ENCODE measurements around the gene GLYR1. TPM values are rescaled to one million over a fixed set of nuclear protein-coding genes. Genes with fewer than 3 reads are reported as not detected.

GLYR1 gene
- total and polyA plus RNA-seq, 2 of the 4 experiments (the other 2 are of a cell fraction) = 26.0 to 54.2 TPM

DNA sequence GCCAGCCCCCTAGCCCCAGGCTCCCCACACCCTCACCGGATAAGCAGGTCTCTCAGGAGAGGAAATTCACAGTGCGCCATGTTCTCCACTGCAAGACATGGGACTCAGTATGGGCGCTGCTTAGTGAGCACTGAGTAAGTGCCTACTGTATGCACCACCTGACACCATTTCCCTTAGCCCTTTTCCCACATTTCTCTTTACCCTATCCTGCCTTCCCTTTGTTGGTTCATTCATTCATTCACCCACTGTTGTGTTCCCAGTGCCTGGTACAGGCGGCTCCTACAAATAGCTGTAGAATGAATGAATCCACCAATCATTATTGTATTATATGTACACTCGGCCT, 69.1 kb downstream of the GLYR1 start:
- H2AFZ ChIP-seq (replicated peaks; ENCODE audit: low read length, poor library complexity) = no peak overlapping the region
- H4K8ac ChIP-seq (ENCODE audit: low read depth in 2 of 2, low read length in 2 of 2) = no peak overlapping the region
- intact Hi-C loops (cut with micrococcal nuclease) = no loop called here
- H3K56ac ChIP-seq (ENCODE audit: extremely low read depth, insufficient read depth, low read length) = no peak overlapping the region
- no peaks in the 10 kb centered on the region for H3K36me3 ChIP-seq (ENCODE audit: control insufficient read depth, insufficient read depth, low read length)
- in situ Hi-C loops (cut with MboI; ENCODE audit: low sequenced_read_pairs) = no loop called here
- H3K27me3 ChIP-seq (ENCODE audit: control insufficient read depth, insufficient read depth, low read length) = 0 out of 2 replicates have a peak, but pooled peaks cover 2% of the 10 kb centered on the region
- no peak for DNase-seq
- H3K79me1 ChIP-seq (ENCODE audit: low read depth in 1 of 2, low read length in 2 of 2) = no peaks in the 10 kb centered on the region
- TF ChIP-seq, protein P1, sequence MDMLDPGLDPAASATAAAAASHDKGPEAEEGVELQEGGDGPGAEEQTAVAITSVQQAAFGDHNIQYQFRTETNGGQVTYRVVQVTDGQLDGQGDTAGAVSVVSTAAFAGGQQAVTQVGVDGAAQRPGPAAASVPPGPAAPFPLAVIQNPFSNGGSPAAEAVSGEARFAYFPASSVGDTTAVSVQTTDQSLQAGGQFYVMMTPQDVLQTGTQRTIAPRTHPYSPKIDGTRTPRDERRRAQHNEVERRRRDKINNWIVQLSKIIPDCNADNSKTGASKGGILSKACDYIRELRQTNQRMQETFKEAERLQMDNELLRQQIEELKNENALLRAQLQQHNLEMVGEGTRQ (IDR thresholded peaks at IDR 0.05; ENCODE audit: low read depth, low read length) = no peak
- H3K4ac ChIP-seq (ENCODE audit: low read depth, low read length) = no peak overlapping the region
- no peaks in the 10 kb centered on the region for H4K20me1 ChIP-seq (ENCODE audit: insufficient read depth, low read length)
- POLR2A ChIA-PET (ENCODE audit: unreplicated experiment) = no interaction called here
- H2BK5ac ChIP-seq (ENCODE audit: low read depth, low read length, poor library complexity, severe bottlenecking) = no peak overlapping the region
- no peak overlapping the region for H4K5ac ChIP-seq (ENCODE audit: low read depth, low read length)
- H2AK5ac ChIP-seq (ENCODE audit: low read depth, low read length) = no peak overlapping the region
- H3K18ac ChIP-seq (ENCODE audit: low read depth, low read length) = no peak overlapping the region
- no peak overlapping the region for H3K23ac ChIP-seq (ENCODE audit: low read depth, low read length)
- no peak overlapping the region for H3K9ac ChIP-seq (ENCODE audit: low read depth, low read length)
- H2BK20ac ChIP-seq (ENCODE audit: low read depth, low read length) = no peak overlapping the region
- H3K9me3 ChIP-seq (ENCODE audit: control insufficient read depth, insufficient read depth, low read length) = no peaks in the 10 kb centered on the region
- no peak overlapping the region for H2BK120ac ChIP-seq (ENCODE audit: low read depth, low read length)
- CTCF ChIA-PET = no interaction called here
- no peak overlapping the region for H4K91ac ChIP-seq (ENCODE audit: insufficient read depth, low read depth, low read length)
- no peak overlapping the region for H2BK15ac ChIP-seq (ENCODE audit: low read depth, low read length)
- no TSS peak for BruUV-seq (replicated peaks)
- no peak overlapping the region for H3K4me3 ChIP-seq (ENCODE audit: insufficient read depth, low read depth, low read length)
- no peak overlapping the region for H2AK9ac ChIP-seq (replicated peaks; ENCODE audit: low read depth, low read length, poor library complexity)
- H3K14ac ChIP-seq (replicated peaks; ENCODE audit: low read depth, low read length) = no peak overlapping the region
- dilution Hi-C loops (cut with HindIII; ENCODE audit: low sequenced_read_pairs, unreplicated experiment) = no loop called here
- no peaks in the 10 kb centered on the region for H3K4me1 ChIP-seq (ENCODE audit: control insufficient read depth, insufficient read depth, low read length)
- 89% methylated on average over 3 of the region's 5 CpGs; no CpG with 5 or more reads in 1 of the 2 experiments for WGBS, 2 experiments (ENCODE audit: extremely low coverage in 2 of 2, insufficient read length in 1 of 2)
- H3K27ac ChIP-seq (ENCODE audit: insufficient read depth, low read length) = no peak overlapping the region
- no peaks in the 10 kb centered on the region for H3K9me1 ChIP-seq (ENCODE audit: insufficient read depth, low read length)
- no peak for ATAC-seq (ENCODE audit: low read depth)
- H3K4me2 ChIP-seq (ENCODE audit: low read depth, low read length) = no peak overlapping the region
